Measurements from ENCODE around the gene FAM50B.
A peak's percentile ranks its signal among the peaks of the same experiment; 100 is the strongest.

FAM50B gene

DNA sequence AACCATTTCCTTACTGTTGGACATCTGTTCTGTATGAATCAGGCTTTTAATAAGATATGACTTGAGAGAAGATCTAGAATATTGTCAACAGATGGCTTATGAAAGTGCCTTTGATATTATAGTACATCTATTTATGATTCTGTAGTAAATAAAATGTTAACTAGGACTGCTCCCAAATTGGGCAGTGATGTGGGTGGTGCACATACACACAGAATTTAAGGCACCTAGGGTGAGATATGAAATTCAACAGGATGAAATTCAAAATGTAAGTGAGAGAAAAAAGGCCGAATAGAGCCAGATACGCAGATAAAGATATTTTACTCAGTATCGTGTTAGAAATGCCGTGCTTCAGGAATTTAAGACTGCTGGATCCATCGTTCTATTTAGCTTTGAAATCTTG is 26.3 kb downstream of the FAM50B start:
- DNase-seq, result no peak

DNA sequence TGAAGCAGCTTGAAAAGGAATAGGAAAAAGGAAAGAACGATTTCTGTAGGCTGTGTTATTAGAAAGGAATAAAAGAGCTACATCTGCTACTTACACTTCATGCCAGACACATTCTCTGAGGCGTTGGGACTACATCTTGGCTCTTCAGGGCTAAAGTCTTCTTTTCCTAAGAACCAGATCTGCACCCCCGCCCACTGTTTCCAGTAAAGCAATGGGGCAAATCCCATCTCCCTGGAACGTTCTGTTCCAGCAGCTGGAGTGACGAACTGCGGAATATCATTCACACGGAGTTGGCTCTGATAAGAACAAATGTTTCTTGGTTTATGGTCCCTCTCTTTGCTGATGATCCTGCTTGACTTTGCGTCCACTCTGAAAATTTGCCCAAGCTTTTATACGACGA is 26.9 kb downstream of the FAM50B start:
- DNase-seq, result no peak

DNA sequence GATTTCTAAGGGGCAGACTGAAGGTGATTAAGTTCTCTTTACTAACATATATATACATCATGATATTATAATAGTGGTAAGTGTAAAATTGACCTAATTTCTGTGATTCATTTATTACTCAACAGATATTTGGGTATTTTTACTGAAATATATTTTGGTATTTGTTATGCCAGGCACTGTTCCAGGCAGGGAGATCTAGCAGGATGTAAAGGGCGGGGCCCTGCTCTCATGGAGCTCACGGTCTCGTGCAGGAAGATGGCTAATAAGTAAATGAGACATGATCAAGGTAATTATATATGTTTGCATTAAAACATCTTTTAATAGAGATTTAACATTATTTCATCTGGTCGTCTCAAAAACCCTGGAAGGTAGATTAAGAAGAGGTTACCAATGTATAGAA is 27.7 kb downstream of the FAM50B start:
- no peak for DNase-seq

DNA sequence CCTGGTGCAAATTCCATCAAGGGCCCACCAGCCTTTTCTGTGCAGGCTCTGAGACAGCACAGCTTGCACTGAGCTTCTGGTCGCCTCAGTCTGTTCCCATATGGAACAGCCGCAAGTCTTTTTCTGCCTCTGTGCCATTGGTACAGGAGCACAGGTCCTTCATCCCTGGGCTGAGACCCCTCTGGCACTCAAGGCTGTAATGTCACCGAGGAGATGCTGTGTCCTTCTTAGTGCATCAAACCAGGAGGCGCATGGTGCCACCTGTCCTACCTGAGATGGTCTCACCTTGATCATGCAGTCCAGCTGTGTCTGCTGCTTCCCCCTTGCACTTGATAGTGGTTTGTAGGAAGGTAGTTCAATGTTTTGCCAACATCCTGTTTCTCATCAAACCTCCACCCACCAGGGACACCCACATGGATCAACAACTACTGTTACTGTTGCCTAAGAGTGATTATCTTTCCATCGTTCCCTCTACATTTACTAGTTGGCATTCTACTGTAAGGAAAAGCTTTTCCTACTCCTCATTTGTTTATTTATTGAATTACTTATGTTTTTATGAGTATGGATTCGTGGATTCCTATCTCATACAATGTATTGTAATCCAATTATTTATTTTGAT is 29.0 kb downstream of the FAM50B start:
- no peak for DNase-seq

DNA sequence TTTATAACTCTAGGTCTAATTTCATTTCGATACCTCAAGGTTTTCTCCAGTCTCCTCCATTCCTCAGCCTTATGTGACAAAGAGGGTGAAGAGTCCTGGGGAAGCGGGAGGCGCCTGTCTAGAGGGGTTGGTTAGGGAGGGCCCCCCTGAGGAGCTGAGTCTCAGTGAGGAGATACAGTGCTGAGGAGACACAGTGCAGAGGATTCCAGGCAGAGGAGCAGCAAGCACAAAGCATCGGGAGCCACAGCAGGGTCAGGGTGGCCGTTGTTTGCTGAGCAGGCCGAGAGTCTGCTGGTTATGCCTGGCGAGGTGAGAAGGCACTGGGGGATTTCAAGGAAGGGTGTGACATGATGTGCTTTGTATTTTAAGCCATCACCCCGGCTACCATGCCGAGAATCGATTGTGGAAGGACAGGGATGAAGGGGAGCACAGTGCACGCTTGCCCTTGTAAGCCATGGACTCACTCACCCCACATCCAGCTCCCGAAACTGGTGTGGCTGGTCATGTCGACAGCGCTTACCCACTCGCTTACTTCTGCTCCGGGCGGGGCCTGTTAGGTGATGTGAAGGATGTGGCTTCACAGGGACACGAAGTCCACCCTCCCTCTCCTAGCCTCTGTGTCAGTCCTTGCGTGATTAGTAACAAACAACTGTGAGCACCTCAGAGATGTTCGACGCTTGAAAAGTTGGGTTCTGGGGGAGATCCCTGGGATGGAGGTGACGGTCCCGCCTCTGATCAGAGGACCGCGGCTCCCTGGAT is 30.2 kb downstream of the FAM50B start:
- DNase-seq, result no peak

GRCh38 chr6:3881711-3882421 is 32.7 kb downstream of the FAM50B start:
- no peak for DNase-seq

- no peak for DNase-seq
These were observed 33.3 kb downstream of the FAM50B start for GRCh38 chr6:3882431-3882830.

GRCh38 chr6:3882866-3883265 is 33.7 kb downstream of the FAM50B start:
- DNase-seq, result no peak

DNA sequence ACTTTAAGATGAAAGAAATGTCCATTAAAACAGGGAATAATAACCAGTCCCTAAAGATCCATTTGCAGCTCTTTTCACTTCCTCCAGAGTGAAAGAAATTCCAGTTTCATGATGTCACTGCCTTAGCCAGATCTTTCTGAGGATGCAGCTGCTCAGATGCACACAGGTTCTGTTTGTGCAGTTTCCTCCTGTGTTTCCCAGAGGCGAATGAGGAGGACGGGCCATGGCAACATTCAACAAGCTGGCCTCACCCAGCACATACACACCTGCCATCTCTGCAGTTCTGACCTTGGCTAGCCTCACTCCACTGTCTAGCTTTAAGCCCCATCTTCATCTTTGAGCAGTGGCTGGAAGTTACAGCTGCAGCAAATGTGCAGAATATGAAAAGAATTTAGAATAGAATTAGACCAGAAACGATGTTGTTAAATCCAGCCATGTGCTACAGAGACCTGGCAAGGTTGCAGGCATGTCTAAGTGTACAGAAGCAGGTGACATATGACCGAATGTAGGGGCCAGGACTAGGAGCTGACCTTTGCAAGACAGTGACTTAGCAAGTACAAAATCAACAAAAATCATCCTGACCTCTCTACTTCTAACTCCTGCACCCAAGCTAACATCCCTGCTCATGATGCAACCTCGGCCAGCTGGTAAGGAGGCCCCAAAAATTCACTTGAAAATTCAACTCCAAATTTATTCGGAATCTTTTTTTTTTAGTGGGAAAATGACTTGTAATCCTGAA is 35.0 kb downstream of the FAM50B start:
- peak in 1 of 2 experiments; percentile 26 for DNase-seq

GRCh38 chr6:3885262-3886036 is 36.3 kb downstream of the FAM50B start:
- DNase-seq, result no peak

DNA sequence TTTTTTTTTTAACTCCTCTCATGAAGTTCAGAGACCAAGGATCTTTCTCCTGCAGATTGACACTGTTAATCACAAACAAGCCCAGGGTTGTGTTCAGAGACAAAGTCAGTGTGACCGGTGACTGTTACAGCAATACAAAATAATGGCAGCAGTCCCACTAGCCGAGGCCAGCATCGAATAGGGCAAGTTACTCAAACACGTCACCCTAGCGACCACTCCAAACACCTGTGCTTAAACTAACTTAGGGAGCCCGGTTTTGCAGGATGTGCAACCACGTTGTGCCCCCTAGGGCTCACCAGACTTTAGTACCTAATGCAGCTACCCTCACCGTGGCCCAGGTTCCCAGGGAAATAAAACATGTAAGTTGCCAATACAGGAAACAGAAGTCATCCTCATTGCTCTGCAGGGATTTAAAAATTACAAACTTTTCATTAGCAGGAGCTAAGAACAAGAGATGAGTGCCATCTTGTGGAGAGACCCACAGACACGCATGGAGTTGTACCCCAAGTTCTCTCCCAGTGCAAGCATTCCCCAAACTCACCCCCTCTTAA is 38.1 kb downstream of the FAM50B start:
- no peak for DNase-seq

DNA sequence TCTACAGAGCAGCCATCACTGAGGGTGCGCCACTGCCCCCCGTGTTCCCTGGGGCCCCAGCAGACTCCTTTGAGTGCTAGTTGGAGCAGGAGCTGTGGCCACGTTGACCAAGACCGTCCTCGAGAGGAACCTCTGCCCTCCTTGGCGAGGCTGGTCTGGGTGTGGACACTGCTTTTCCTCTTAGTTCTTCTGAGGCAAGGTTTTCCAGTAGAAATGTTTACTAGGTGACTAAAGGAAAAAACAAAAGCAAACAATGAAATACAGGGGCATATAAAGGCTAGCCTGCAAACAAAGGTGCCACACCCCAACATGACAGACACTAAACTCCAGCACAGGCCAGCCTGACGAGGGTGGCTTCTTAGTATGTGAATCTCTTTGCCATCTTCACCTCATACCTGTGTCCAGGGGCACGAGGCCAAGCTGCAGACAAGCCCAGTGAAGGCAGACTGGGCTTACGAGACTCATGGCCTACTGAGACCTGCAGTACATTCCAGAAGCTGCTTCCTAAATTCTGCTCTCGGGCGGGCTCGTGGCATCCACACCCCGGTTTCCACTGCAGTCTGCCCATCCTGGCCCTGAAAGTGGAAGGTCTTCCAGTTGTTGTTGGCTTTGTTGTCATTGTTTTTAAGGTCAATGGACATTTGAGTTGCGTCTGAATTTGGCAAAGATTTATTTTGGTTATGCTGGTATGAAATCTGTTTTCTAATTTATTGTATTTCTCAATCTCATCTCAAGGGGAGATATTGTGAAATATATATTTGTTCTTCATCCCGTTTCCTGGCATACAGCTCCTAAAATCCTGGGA is 39.2 kb downstream of the FAM50B start:
- DNase-seq, result no peak

- DNase-seq, result no peak
These were observed 40.9 kb downstream of the FAM50B start for GRCh38 chr6:3890047-3890446.

GRCh38 chr6:3891883-3892282 is 42.7 kb downstream of the FAM50B start:
- DNase-seq, result no peak

DNA sequence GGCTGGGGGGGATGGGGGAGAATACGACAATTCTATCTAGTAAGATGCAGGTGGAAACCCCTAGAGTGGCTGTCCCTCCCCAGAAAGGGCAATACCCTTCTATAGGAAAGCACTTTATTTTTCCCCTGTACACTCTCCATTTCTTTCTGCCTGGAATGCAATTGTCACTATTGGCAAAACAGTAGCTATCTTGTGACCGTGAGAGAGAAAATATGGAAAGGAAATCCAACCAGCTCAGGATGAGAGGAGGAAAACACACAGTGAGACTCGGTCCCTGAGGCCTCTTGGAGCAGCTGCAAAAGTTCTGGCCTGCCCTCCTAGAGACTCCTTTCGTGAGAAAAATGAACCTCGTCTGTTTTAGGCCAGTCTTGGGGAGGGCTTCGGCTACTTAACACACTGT is 43.4 kb downstream of the FAM50B start:
- no peak for DNase-seq

DNA sequence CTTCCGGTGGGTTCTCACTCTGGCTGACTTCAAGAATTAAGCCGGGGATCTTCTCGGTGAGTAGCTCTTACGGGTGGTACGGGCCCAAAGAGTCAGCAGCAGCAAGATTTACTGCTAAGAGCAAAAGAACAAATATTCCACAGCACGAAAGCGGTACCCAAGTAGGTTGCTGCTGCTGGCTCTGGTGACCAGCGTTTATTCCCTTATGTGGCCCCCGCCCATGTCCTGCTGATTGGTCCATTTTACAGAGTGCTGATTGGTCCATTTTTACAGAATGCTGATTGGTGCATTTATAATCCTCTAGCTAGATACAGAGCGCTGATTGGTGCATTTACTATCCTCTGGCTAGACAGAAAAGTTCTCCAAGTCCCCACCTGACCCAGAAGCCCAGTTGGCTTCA is 44.3 kb downstream of the FAM50B start:
- DNase-seq, result no peak

DNA sequence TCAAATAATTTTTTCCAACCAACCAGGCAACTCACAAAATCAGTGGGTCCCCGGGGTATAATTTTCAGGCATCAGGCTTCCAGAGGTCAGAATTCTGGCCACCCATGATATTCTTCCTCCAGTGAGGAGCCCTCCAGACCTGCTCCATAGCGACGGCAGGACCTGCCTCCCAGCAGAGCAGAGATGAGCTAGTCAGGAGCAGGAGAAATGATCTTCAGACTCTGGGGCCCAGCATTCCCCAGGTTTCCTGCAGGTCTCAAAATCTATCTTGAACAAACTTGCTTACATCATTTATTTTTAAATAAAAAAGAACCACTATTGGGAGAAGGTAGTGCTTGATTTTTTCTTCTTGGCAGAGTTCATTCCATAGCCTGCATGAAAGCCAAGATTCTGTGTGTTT is 44.7 kb downstream of the FAM50B start:
- DNase-seq, result no peak

GRCh38 chr6:3894590-3895311 is 45.6 kb downstream of the FAM50B start:
- DNase-seq, result peak; percentile 35 to 82

DNA sequence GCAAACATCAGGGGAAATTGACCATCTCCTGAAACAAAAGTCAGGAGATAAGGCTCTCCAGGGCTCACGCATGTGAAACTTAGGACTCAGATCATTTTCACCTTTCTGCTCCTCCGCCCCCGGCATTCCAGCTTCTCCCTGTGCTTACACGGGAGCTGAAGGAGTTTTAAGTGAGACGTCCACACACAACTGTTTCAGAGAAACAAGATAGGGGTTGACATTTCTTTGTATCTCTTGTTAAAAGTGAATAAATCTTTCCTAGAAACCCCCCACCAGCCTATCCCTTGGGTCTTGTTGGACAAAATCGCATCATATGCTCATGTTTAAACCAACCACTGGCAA is 46.1 kb downstream of the FAM50B start:
- DNase-seq, result no peak

DNA sequence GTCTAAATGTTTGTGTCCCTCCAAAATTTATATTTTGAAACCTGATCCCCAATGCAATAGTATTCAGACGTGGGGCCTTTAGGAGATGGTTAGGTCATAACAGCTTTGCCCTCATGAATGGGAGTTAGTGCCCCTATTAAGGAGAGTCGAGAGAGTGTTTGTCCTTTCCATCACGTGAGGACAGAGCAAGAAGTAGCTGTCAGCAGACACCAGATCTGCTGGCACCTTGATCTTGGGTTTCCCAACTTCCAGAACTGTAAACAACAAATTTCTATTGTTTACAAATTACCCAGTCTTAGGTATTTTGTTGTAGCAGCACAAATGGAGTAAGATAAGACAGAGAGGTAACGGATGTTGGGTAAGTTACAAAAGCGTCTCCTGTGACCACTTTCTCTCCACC is 46.6 kb downstream of the FAM50B start:
- DNase-seq, result no peak
